ENCODE results near the gene PRKAR1A.
A peak's percentile ranks its signal among the peaks of the same experiment; 100 is the strongest.

Gene PRKAR1A

GRCh38 chr17:68592682-68593641, 80.7 kb downstream of the PRKAR1A start:
- Mint-ChIP-seq H3K4me1 (peaks cover 46% of the 10 kb centered on the region), H3K27ac (no peak overlapping the region), H3K4me3 (peak overlapping the region; percentile 15), H3K9me3 (peaks cover 12% of the 10 kb centered on the region), H3K36me3 (ENCODE audit: low read depth) (no peaks in the 10 kb centered on the region), H3K27me3 (ENCODE audit: low read depth, poor library complexity) (peaks cover 37% of the 10 kb centered on the region)
- no peak for DNase-seq
- TF ChIP-seq, protein P1, sequence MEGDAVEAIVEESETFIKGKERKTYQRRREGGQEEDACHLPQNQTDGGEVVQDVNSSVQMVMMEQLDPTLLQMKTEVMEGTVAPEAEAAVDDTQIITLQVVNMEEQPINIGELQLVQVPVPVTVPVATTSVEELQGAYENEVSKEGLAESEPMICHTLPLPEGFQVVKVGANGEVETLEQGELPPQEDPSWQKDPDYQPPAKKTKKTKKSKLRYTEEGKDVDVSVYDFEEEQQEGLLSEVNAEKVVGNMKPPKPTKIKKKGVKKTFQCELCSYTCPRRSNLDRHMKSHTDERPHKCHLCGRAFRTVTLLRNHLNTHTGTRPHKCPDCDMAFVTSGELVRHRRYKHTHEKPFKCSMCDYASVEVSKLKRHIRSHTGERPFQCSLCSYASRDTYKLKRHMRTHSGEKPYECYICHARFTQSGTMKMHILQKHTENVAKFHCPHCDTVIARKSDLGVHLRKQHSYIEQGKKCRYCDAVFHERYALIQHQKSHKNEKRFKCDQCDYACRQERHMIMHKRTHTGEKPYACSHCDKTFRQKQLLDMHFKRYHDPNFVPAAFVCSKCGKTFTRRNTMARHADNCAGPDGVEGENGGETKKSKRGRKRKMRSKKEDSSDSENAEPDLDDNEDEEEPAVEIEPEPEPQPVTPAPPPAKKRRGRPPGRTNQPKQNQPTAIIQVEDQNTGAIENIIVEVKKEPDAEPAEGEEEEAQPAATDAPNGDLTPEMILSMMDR (IDR thresholded peaks at IDR 0.05) = no peak

GRCh38 chr17:68594552-68594951, 82.3 kb downstream of the PRKAR1A start:
- DNase-seq = no peak
- H3K27me3 Mint-ChIP-seq (ENCODE audit: low read depth, poor library complexity) = peaks cover 53% of the 10 kb centered on the region
- H3K4me1 Mint-ChIP-seq = peaks cover 59% of the 10 kb centered on the region
- H3K4me3 Mint-ChIP-seq = no peak overlapping the region
- H3K27ac Mint-ChIP-seq = no peak overlapping the region
- H3K36me3 Mint-ChIP-seq (ENCODE audit: low read depth) = no peaks in the 10 kb centered on the region
- peaks cover 3% of the 10 kb centered on the region for H3K9me3 Mint-ChIP-seq
- TF ChIP-seq, protein P1 (IDR thresholded peaks at IDR 0.05) = no peak

GRCh38 chr17:68595496-68595895, 83.3 kb downstream of the PRKAR1A start:
- H3K4me1 Mint-ChIP-seq = peaks cover 62% of the 10 kb centered on the region
- peaks cover 62% of the 10 kb centered on the region for H3K27me3 Mint-ChIP-seq (ENCODE audit: low read depth, poor library complexity)
- TF ChIP-seq, protein P1 (IDR thresholded peaks at IDR 0.05) = no peak
- peaks cover 3% of the 10 kb centered on the region for H3K9me3 Mint-ChIP-seq
- DNase-seq = no peak
- no peak overlapping the region for H3K27ac Mint-ChIP-seq
- H3K36me3 Mint-ChIP-seq (ENCODE audit: low read depth) = no peaks in the 10 kb centered on the region
- no peak overlapping the region for H3K4me3 Mint-ChIP-seq

DNA sequence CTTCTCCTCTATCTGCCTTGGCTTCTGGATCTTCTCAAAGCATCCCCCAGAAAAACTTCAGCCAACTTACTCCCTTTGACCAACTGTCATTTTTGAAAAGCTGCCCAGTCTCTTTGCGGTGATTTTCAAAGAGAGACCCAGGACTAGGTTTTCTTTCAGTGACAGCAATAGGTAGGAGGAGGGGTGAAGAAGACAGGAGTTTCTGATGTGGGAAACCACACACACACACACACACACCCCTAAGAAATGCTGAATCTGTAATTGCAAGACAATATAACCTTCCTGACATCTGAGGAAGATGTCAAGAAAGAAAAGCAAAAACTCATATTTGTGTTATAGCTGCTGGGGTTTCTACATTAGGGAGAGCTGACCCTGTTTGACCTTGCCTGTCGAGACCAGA, 83.8 kb downstream of the PRKAR1A start:
- Mint-ChIP-seq H3K4me1 (peaks cover 62% of the 10 kb centered on the region), H3K4me3 (no peak overlapping the region), H3K27me3 (ENCODE audit: low read depth, poor library complexity) (peaks cover 67% of the 10 kb centered on the region), H3K27ac (no peak overlapping the region), H3K36me3 (ENCODE audit: low read depth) (no peaks in the 10 kb centered on the region), H3K9me3 (peaks cover 3% of the 10 kb centered on the region)
- DNase-seq = no peak
- TF ChIP-seq, protein P1 (IDR thresholded peaks at IDR 0.05) = no peak

DNA sequence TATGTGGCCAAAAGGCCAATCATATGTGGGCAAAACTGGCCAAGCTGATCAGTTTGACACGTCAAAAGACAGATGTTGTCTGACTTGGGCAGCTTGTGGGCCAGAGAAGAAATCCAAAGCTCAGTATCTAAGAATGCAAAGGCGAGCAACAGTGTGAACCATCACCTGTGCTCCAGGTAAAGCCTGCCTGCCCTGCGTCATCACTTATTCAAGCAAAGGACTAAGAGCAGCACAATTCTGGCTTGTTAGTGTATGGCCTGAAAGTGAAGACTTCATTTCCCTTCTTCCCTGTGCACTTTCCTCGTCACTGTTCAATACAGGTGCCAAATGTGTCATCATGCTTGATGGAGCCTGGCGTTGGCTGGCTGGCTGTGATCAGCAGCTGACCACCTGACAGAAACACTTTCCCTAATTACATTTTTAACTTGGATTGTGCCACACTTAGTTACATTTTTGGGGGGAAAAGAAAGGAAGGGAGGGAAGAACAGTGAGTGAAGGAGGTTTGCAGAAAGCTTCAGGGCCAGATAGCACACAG, 84.2 kb downstream of the PRKAR1A start:
- Mint-ChIP-seq H3K36me3 (ENCODE audit: low read depth) (no peaks in the 10 kb centered on the region), H3K27me3 (ENCODE audit: low read depth, poor library complexity) (peaks cover 72% of the 10 kb centered on the region), H3K27ac (no peak overlapping the region), H3K4me3 (no peak overlapping the region), H3K9me3 (peaks cover 3% of the 10 kb centered on the region), H3K4me1 (peaks cover 60% of the 10 kb centered on the region)
- DNase-seq = no peak
- TF ChIP-seq, protein P1 (IDR thresholded peaks at IDR 0.05) = no peak
